Lower leg skin (tissue), 3 donors: ENCODE data around the gene ZMAT3.

ENCODE experiments used
- CTCF ChIP-seq, 3 donors: fragments of 450-650 bp; IDR thresholded peaks; one replicate each; pipeline ENCODE4 v1.5.1; 2016; ENCODE audit warnings: antibody characterized with exemption in 3 of 3, mild to moderate bottlenecking in 3 of 3, moderate library complexity in 2 of 3
- POLR2A ChIP-seq, 2 donors: fragments of 450-650 bp; IDR thresholded peaks; one replicate each; pipeline ENCODE4 v1.6.1; 2016 to 2017; ENCODE audit warnings: antibody characterized with exemption in 2 of 2, mild to moderate bottlenecking in 1 of 2, moderate library complexity in 1 of 2

- TF ChIP-seq POLR2A (IDR thresholded peaks at IDR 0.05) = no peak
- TF ChIP-seq CTCF (IDR thresholded peaks at IDR 0.05) = no peak
Measured at GRCh38 chr3:179028408-179028807, 43.2 kb downstream of the ZMAT3 start.
